ENCODE results near the gene MOB2.

DNA sequence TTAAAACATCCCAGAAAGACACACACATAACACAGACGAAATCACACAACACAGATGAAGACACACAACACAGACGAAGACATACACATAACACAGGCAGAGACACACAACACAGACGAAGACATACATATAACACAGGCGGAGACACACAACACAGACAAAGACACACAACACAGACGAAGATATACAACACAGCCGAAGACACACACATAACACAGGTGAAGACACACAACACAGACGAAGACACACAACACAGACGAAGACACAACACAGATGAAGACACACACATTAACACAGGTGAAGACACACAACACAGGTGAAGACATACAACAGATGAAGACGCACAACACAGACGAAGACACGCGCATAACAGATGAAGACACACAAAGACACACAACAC is 4.8 kb upstream of the MOB2 start:
- TF ChIP-seq, protein P1, sequence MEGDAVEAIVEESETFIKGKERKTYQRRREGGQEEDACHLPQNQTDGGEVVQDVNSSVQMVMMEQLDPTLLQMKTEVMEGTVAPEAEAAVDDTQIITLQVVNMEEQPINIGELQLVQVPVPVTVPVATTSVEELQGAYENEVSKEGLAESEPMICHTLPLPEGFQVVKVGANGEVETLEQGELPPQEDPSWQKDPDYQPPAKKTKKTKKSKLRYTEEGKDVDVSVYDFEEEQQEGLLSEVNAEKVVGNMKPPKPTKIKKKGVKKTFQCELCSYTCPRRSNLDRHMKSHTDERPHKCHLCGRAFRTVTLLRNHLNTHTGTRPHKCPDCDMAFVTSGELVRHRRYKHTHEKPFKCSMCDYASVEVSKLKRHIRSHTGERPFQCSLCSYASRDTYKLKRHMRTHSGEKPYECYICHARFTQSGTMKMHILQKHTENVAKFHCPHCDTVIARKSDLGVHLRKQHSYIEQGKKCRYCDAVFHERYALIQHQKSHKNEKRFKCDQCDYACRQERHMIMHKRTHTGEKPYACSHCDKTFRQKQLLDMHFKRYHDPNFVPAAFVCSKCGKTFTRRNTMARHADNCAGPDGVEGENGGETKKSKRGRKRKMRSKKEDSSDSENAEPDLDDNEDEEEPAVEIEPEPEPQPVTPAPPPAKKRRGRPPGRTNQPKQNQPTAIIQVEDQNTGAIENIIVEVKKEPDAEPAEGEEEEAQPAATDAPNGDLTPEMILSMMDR (conservative IDR thresholded peaks at IDR 0.05) = no peak
- no peak for TF ChIP-seq EZH2 (IDR thresholded peaks at IDR 0.05; ENCODE audit: low read depth)

All from PC-9 (cell line).